Activated naive CD8-positive, alpha-beta T cell treated with anti-CD3 and anti-CD28 coated beads, Interleukin-2, amount 10 ng/mL, durations not matched to agents 7 days and 5 days (primary cell): Measurements from ENCODE around the gene DFFB. TPM values are rescaled to one million over a fixed set of nuclear protein-coding genes. Genes with fewer than 3 reads are reported as not detected.
"Not testable (repeated sequence)": the region's sequence is repeated elsewhere in the genome, so short reads cannot be mapped to it uniquely, and the experiment has no call there.

Experiments used
- ATAC-seq: fragments of 150-1000 bp; cut with Tn5 transposase; one replicate; pipeline ENCODE4 v1.10.0; 2021; ENCODE audit warnings: low read depth, moderate library complexity
- POLR2A ChIA-PET: fragments of 350-600 bp; sonication (Branson Sonifier 250); formaldehyde crosslinking; loops from one replicate; lab custom pipeline; 2021; ENCODE audit warnings: antibody characterized with exemption; lab: Charles Lee
- DNase-seq: peaks from one replicate; pipeline ENCODE4 v3.0.0; 2021
- H3K27ac Mint-ChIP-seq: one replicate; pipeline ENCODE4 v1.8.0; 2022; ENCODE audit warnings: mild to moderate bottlenecking, mixed read lengths
- H3K27me3 Mint-ChIP-seq: one replicate; pipeline ENCODE4 v1.8.0; 2022; ENCODE audit warnings: mild to moderate bottlenecking, moderate library complexity, mixed read lengths
- H3K36me3 Mint-ChIP-seq: one replicate; pipeline ENCODE4 v1.8.0; 2021; ENCODE audit warnings: mild to moderate bottlenecking, mixed read lengths
- H3K4me1 Mint-ChIP-seq: one replicate; pipeline ENCODE4 v1.8.0; 2021; ENCODE audit warnings: mixed read lengths
- H3K4me3 Mint-ChIP-seq: one replicate; pipeline ENCODE4 v1.8.0; 2022; ENCODE audit warnings: mild to moderate bottlenecking, moderate library complexity, mixed read lengths
- H3K9me3 Mint-ChIP-seq: one replicate; pipeline ENCODE4 v1.8.0; 2021; ENCODE audit warnings: mixed read lengths
- total RNA-seq, 2 experiments: library from RNA; stranded (reverse); gene quantifications; one replicate each; pipeline ENCODE4 v1.2.3, GENCODE V29; 2021

Gene DFFB
- total RNA-seq, result 10 to 100 TPM; 14.3 to 15.8 TPM

- Mint-ChIP-seq H3K36me3 (no peaks in the 10 kb centered on the region), H3K27me3 (no peaks in the 10 kb centered on the region), H3K27ac (peak within 1 kb of the TSS; percentile 98), H3K4me1 (peaks cover 26% of the 10 kb centered on the region), H3K9me3 (no peaks in the 10 kb centered on the region), H3K4me3 (peak within 1 kb of the TSS; percentile 98)
- POLR2A ChIA-PET, result interaction anchor here (1.0 to 5.5 kb wide), 3 partner anchors 44 to 61 kb away, joined by 3 to 64 read pairs (median 7); partner anchors contain the start of genes C1orf174 and LRRC47
- peak; percentile 99 for ATAC-seq
- DNase-seq, result peak; percentile 98
Measured at GRCh38 chr1:3856923-3857790, at the start of gene DFFB, which contains the start of gene CEP104. Gene DFFB (plus strand): TSS chr1:3857476. CDS start chr1:3857604, 128 bp downstream. Gene CEP104 (minus strand): TSS chr1:3857211. CDS start chr1:3852407, 4,804 bp downstream.

- no peak overlapping the region for H3K27ac Mint-ChIP-seq
- H3K27me3 Mint-ChIP-seq, result peaks cover 12% of the 10 kb centered on the region
- ATAC-seq, result no peak
- H3K4me3 Mint-ChIP-seq, result no peak overlapping the region
- peaks cover 3% of the 10 kb centered on the region for H3K4me1 Mint-ChIP-seq
- POLR2A ChIA-PET, result no interaction called here
- peaks cover 1% of the 10 kb centered on the region for H3K9me3 Mint-ChIP-seq
- no peak for DNase-seq
- no peaks in the 10 kb centered on the region for H3K36me3 Mint-ChIP-seq
Measured at GRCh38 chr1:3807769-3808168, 49.5 kb upstream of the DFFB start.

GRCh38 chr1:3809680-3810079 is 47.6 kb upstream of the DFFB start:
- Mint-ChIP-seq H3K9me3 (peaks cover 1% of the 10 kb centered on the region), H3K27ac (no peak overlapping the region), H3K4me1 (peaks cover 3% of the 10 kb centered on the region), H3K27me3 (no peaks in the 10 kb centered on the region), H3K36me3 (no peaks in the 10 kb centered on the region), H3K4me3 (no peak overlapping the region)
- POLR2A ChIA-PET, result interaction anchor here (1.0 kb wide), 1 partner anchor 13 kb away, joined by 3 read pairs; no protein-coding TSS in a partner anchor
- no peak for ATAC-seq
- DNase-seq, result no peak

GRCh38 chr1:3810149-3810761 is 47.0 kb upstream of the DFFB start:
- H3K27ac Mint-ChIP-seq, H3K36me3 Mint-ChIP-seq, H3K4me1 Mint-ChIP-seq, ATAC-seq, DNase-seq, H3K27me3 Mint-ChIP-seq, H3K9me3 Mint-ChIP-seq, H3K4me3 Mint-ChIP-seq: not testable (repeated sequence)
- POLR2A ChIA-PET, result interaction anchor here (1.0 kb wide), 1 partner anchor 13 kb away, joined by 3 read pairs; no protein-coding TSS in a partner anchor

GRCh38 chr1:3811595-3811911 is 45.7 kb upstream of the DFFB start:
- Mint-ChIP-seq H3K4me1 (peaks cover 3% of the 10 kb centered on the region), H3K9me3 (peaks cover 1% of the 10 kb centered on the region), H3K27ac (no peak overlapping the region), H3K27me3 (no peaks in the 10 kb centered on the region), H3K36me3 (no peaks in the 10 kb centered on the region), H3K4me3 (no peak overlapping the region)
- POLR2A ChIA-PET, result no interaction called here
- no peak for ATAC-seq
- no peak for DNase-seq

GRCh38 chr1:3814065-3814464 is 43.2 kb upstream of the DFFB start:
- DNase-seq, result no peak
- Mint-ChIP-seq H3K4me1 (peaks cover 3% of the 10 kb centered on the region), H3K27me3 (no peaks in the 10 kb centered on the region), H3K4me3 (no peak overlapping the region), H3K9me3 (no peaks in the 10 kb centered on the region), H3K36me3 (no peaks in the 10 kb centered on the region), H3K27ac (no peak overlapping the region)
- POLR2A ChIA-PET, result no interaction called here
- no peak for ATAC-seq

- Mint-ChIP-seq H3K27me3 (no peaks in the 10 kb centered on the region), H3K27ac (no peak overlapping the region), H3K9me3 (no peaks in the 10 kb centered on the region), H3K4me3 (no peak overlapping the region), H3K4me1 (peaks cover 3% of the 10 kb centered on the region), H3K36me3 (no peaks in the 10 kb centered on the region)
- POLR2A ChIA-PET, result no interaction called here
- ATAC-seq (no peak), DNase-seq (no peak)
Measured at GRCh38 chr1:3814771-3815561, 42.3 kb upstream of the DFFB start.

- Mint-ChIP-seq H3K9me3 (no peaks in the 10 kb centered on the region), H3K27me3 (no peaks in the 10 kb centered on the region), H3K4me3 (no peak overlapping the region), H3K4me1 (no peaks in the 10 kb centered on the region), H3K27ac (no peak overlapping the region), H3K36me3 (no peaks in the 10 kb centered on the region)
- ATAC-seq (no peak), DNase-seq (no peak)
- POLR2A ChIA-PET, result no interaction called here
Measured at GRCh38 chr1:3816331-3817137, 40.7 kb upstream of the DFFB start.

GRCh38 chr1:3817138-3817740 is 40.0 kb upstream of the DFFB start:
- no peak overlapping the region for H3K4me3 Mint-ChIP-seq
- ATAC-seq (no peak), DNase-seq (no peak)
- no peaks in the 10 kb centered on the region for H3K9me3 Mint-ChIP-seq
- H3K36me3 Mint-ChIP-seq, result no peaks in the 10 kb centered on the region
- no peak overlapping the region for H3K27ac Mint-ChIP-seq
- no peaks in the 10 kb centered on the region for H3K4me1 Mint-ChIP-seq
- no peaks in the 10 kb centered on the region for H3K27me3 Mint-ChIP-seq
- POLR2A ChIA-PET, result no interaction called here

GRCh38 chr1:3817821-3818597 is 39.3 kb upstream of the DFFB start:
- H3K27me3 Mint-ChIP-seq, result no peaks in the 10 kb centered on the region
- no peaks in the 10 kb centered on the region for H3K9me3 Mint-ChIP-seq
- H3K36me3 Mint-ChIP-seq, result no peaks in the 10 kb centered on the region
- no peak overlapping the region for H3K4me3 Mint-ChIP-seq
- H3K4me1 Mint-ChIP-seq, result no peaks in the 10 kb centered on the region
- POLR2A ChIA-PET, result no interaction called here
- no peak for ATAC-seq
- no peak for DNase-seq
- peak overlapping the region; percentile 21 for H3K27ac Mint-ChIP-seq

- H3K36me3 Mint-ChIP-seq, result peaks cover 1% of the 10 kb centered on the region
- POLR2A ChIA-PET, result no interaction called here
Measured at GRCh38 chr1:3819771-3820200, 37.5 kb upstream of the DFFB start.

GRCh38 chr1:3820316-3820715 is 37.0 kb upstream of the DFFB start:
- Mint-ChIP-seq H3K9me3 (no peaks in the 10 kb centered on the region), H3K27ac (no peak overlapping the region), H3K27me3 (no peaks in the 10 kb centered on the region), H3K4me1 (no peaks in the 10 kb centered on the region), H3K4me3 (no peak overlapping the region), H3K36me3 (peaks cover 1% of the 10 kb centered on the region)
- POLR2A ChIA-PET, result no interaction called here
- ATAC-seq (no peak), DNase-seq (no peak)

More at GRCh38 chr1:3819771-3820200, 37.5 kb upstream of the DFFB start:
- DNase-seq (no peak), ATAC-seq (no peak)
- H3K9me3 Mint-ChIP-seq, result no peaks in the 10 kb centered on the region
- H3K27ac Mint-ChIP-seq, result peak overlapping the region; percentile 2
- H3K4me1 Mint-ChIP-seq, result no peaks in the 10 kb centered on the region
- H3K27me3 Mint-ChIP-seq, result no peaks in the 10 kb centered on the region
- H3K4me3 Mint-ChIP-seq, result no peak overlapping the region
